GM12891 (cell line): ENCODE measurements around the gene ZNF578.

Experiments
- PAX5 ChIP-seq: IDR thresholded peaks from 2 replicates; pipeline ENCODE4 v1.6.1; 2011; ENCODE audit warnings: low read length, moderate library complexity, mild to moderate bottlenecking; ENCODE audit not compliant: insufficient read depth, severe bottlenecking
- POLR2A ChIP-seq: IDR thresholded peaks from 2 replicates; pipeline ENCODE4 v1.6.1; 2011; ENCODE audit warnings: low read depth, low read length, control low read depth
- POLR2AphosphoS5 ChIP-seq: IDR thresholded peaks from 2 replicates; pipeline ENCODE4 v1.6.1; 2011; ENCODE audit warnings: low read depth, low read length, control low read depth
- SPI1 ChIP-seq: IDR thresholded peaks from 2 replicates; pipeline ENCODE4 v1.6.1; 2011; ENCODE audit warnings: low read depth, low read length, control low read depth
- TAF1 ChIP-seq: IDR thresholded peaks from 2 replicates; pipeline ENCODE4 v1.6.1; 2011; ENCODE audit warnings: low read depth, low read length, control low read depth

- TF ChIP-seq TAF1, result no peak
- no peak for TF ChIP-seq POLR2AphosphoS5
- no peak for TF ChIP-seq POLR2A
- no peak for TF ChIP-seq SPI1
- no peak for TF ChIP-seq PAX5
Measured at GRCh38 chr19:52524086-52524485, 70.7 kb downstream of the ZNF578 start.
